ENCODE data around the gene LENEP.

LENEP gene

DNA sequence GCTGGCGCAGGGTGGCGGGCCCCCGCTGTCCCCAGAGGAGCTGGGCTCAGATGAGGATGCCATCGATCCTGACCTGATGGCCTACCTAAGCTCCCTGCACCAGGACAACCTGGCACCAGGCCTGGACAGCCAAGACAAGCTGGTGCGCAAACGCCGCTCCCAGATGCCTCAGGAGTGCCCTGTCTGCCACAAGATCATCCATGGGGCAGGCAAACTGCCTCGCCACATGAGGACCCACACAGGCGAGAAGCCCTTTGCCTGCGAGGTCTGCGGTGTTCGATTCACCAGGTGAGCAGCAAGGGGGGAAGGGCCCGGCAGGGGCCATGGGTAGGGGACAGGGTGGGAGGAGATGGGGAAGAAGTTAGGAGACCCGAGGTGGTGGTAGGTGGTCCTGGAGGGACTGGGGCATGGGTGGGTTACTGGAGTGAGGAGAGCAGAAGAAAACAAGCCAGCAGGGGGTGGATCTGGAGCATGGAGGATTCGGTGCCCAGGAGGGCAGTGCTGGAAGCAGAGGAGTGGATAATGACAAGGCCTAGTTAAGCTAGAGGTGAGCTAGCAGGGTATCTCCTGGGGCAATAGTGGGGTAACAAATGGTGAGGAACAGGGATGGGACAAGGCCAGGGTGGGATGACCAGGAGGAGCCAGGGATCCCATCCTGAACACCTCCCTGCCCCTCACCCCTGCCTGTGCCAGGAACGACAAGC, 22.3 kb downstream of the LENEP start:
- H3K79me2 ChIP-seq, result no peaks in the 10 kb centered on the region
- H3K9ac ChIP-seq, result no peak overlapping the region
- H3K4me1 ChIP-seq, result peaks cover 23% of the 10 kb centered on the region
- no peak overlapping the region for H2AFZ ChIP-seq
- H3K4me2 ChIP-seq (ENCODE audit: low read length), result no peak overlapping the region
- no peaks in the 10 kb centered on the region for H3K36me3 ChIP-seq (ENCODE audit: control insufficient read depth, insufficient read depth, low read length)
- TF ChIP-seq, protein P1, sequence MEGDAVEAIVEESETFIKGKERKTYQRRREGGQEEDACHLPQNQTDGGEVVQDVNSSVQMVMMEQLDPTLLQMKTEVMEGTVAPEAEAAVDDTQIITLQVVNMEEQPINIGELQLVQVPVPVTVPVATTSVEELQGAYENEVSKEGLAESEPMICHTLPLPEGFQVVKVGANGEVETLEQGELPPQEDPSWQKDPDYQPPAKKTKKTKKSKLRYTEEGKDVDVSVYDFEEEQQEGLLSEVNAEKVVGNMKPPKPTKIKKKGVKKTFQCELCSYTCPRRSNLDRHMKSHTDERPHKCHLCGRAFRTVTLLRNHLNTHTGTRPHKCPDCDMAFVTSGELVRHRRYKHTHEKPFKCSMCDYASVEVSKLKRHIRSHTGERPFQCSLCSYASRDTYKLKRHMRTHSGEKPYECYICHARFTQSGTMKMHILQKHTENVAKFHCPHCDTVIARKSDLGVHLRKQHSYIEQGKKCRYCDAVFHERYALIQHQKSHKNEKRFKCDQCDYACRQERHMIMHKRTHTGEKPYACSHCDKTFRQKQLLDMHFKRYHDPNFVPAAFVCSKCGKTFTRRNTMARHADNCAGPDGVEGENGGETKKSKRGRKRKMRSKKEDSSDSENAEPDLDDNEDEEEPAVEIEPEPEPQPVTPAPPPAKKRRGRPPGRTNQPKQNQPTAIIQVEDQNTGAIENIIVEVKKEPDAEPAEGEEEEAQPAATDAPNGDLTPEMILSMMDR (IDR thresholded peaks at IDR 0.05), result no peak
- H3K4me3 ChIP-seq (ENCODE audit: low read depth, low read length), result no peak overlapping the region
- no peaks in the 10 kb centered on the region for H3K27me3 ChIP-seq (ENCODE audit: control insufficient read depth, insufficient read depth, low read length)
- no peak overlapping the region for H3K27ac ChIP-seq
- H3K9me3 ChIP-seq (ENCODE audit: control insufficient read depth, low read length), result no peaks in the 10 kb centered on the region

DNA sequence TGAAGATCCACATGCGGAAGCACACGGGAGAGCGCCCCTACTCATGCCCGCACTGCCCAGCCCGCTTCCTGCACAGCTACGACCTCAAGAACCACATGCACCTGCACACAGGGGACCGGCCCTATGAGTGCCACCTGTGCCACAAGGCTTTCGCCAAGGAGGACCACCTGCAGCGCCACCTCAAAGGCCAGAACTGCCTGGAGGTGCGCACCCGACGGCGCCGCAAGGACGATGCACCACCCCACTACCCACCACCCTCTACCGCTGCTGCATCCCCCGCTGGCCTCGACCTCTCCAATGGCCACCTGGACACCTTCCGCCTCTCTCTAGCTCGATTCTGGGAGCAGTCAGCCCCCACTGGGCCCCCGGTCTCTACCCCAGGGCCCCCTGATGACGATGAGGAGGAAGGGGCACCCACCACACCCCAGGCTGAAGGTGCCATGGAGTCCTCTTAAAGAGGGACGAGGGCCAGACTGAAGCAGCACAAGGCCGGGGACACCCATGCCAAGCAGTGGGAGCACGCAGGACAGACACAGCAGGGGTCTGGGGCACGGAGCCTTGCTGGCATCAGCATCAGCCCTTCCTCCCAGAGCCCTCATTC, 22.9 kb downstream of the LENEP start:
- Histone ChIP-seq H2AFZ (no peak overlapping the region), H3K36me3 (ENCODE audit: control insufficient read depth, insufficient read depth, low read length) (no peaks in the 10 kb centered on the region), H3K4me1 (peaks cover 23% of the 10 kb centered on the region), H3K79me2 (no peaks in the 10 kb centered on the region), H3K9ac (no peak overlapping the region), H3K27me3 (ENCODE audit: control insufficient read depth, insufficient read depth, low read length) (no peaks in the 10 kb centered on the region), H3K4me3 (ENCODE audit: low read depth, low read length) (no peak overlapping the region), H3K9me3 (ENCODE audit: control insufficient read depth, low read length) (no peaks in the 10 kb centered on the region), H3K4me2 (ENCODE audit: low read length) (no peak overlapping the region), H3K27ac (no peak overlapping the region)
- TF ChIP-seq, protein P1 (IDR thresholded peaks at IDR 0.05), result no peak

DNA sequence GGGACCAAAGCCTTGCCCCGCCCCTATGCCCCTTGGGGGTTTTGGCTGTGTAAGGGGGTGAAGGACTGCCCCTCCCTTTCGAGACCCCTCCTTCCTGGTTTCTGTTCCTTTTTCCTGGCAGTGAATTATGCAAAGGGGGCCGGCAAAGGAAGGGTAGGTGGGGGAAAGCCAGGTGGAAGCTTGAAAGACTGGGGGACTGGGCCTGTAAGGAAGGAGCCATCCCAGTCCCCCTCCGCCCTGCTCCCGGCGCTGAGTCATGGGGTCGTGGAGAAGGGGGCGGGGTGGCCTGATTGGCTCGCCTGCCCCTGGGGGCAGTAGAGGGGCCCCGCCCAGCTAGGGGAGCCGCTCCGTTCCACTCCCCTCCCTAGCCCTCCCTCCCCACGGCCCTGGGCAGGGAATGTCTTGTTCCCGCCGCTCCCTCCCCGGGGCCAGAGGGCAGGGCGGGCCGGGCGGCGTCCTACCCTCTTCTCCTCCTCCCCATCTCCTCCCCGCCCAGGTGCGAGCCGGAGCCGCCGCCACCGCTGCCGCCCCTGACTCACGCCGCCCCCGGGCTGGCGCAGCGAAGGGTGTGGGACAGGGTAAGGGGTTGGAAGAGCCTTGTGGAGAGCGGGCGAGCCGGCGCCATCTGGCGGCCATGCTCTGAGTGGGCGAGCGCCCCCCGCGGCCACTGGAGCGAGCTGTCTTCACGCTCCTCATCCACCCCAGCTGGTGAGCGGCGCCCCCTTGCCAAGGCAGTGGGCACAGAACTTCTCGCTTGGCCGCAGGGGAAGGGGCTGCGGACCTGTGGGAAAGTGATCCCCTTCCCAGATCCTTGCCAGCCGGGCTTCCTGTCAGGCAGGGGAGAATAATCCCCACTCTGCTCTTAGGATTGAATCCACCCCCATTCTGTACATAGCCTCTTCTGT, 23.9 kb downstream of the LENEP start:
- Histone ChIP-seq H3K4me1 (peaks cover 22% of the 10 kb centered on the region), H3K79me2 (no peaks in the 10 kb centered on the region), H3K27me3 (ENCODE audit: control insufficient read depth, insufficient read depth, low read length) (no peaks in the 10 kb centered on the region), H3K27ac (peak overlapping the region; percentile 54), H3K4me2 (ENCODE audit: low read length) (peak overlapping the region; percentile 80), H3K36me3 (ENCODE audit: control insufficient read depth, insufficient read depth, low read length) (no peaks in the 10 kb centered on the region), H2AFZ (peak overlapping the region; percentile 50), H3K4me3 (ENCODE audit: low read depth, low read length) (peak overlapping the region; percentile 38), H3K9me3 (ENCODE audit: control insufficient read depth, low read length) (no peaks in the 10 kb centered on the region), H3K9ac (no peak overlapping the region)
- TF ChIP-seq, protein P1 (IDR thresholded peaks at IDR 0.05), result peak; percentile 93

DNA sequence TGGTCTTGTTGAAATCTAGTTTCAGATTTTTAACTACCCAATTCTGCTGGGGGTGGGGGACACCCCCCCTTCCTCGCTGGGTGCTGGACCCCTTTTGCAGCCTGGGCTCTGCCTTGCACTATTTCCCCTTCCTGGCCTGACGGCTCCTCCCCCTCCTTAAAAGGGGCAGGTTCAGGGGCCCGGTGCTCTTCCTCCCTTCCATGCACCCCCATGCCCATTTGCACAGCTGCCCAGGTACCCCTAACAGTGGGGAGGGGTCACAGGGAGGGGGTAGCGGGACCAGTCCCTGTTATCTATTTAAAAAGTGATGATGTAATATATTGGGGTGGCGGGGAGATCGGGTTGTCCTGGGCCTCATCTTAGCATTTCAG, 24.5 kb downstream of the LENEP start:
- Histone ChIP-seq H3K4me1 (peaks cover 18% of the 10 kb centered on the region), H3K79me2 (no peaks in the 10 kb centered on the region), H3K4me2 (ENCODE audit: low read length) (peak overlapping the region; percentile 80), H3K27me3 (ENCODE audit: control insufficient read depth, insufficient read depth, low read length) (no peaks in the 10 kb centered on the region), H3K9me3 (ENCODE audit: control insufficient read depth, low read length) (no peaks in the 10 kb centered on the region), H3K27ac (no peak overlapping the region), H2AFZ (no peak overlapping the region), H3K36me3 (ENCODE audit: control insufficient read depth, insufficient read depth, low read length) (no peaks in the 10 kb centered on the region), H3K4me3 (ENCODE audit: low read depth, low read length) (no peak overlapping the region), H3K9ac (no peak overlapping the region)
- TF ChIP-seq, protein P1 (IDR thresholded peaks at IDR 0.05), result no peak
